ENCODE measurements around the gene LRRC27. TPM values are rescaled to one million over a fixed set of nuclear protein-coding genes. Genes with fewer than 3 reads are reported as not detected.

The LRRC27 gene
- total RNA-seq, 4 donors from 2014 or later, result 3.1 to 5.8 (median 4.4) TPM

DNA sequence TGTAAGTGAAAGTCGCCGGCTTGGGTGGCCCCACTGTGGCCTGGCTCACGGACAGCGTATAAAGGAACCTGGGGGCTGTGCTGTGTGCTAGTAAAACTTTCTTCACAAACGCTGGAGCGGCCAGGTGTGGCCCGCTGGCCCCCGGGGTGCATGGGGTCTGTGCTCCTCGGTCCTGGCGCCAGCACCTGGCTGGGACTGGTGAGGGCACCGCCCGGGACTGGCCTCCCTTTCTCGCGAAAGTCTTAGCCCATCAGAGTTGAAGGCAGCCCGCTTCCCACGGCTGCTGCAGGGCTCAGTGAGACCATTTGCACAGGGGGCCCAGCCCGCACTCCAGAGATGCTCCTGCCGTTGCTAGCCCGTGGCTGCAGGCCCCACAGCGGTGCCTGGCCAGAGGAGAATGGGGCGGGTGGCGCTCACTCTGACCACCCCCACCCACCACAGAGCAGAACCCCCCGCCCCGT is 70.8 kb downstream of the LRRC27 start:
- no CpG with 5 or more reads among the region's 24 CpGs for WGBS, 2 donors (ENCODE audit: low coverage in 1 of 2)
- no peak for TF ChIP-seq POLR2AphosphoS5 (IDR thresholded peaks at IDR 0.05)
- TF ChIP-seq, protein P1, sequence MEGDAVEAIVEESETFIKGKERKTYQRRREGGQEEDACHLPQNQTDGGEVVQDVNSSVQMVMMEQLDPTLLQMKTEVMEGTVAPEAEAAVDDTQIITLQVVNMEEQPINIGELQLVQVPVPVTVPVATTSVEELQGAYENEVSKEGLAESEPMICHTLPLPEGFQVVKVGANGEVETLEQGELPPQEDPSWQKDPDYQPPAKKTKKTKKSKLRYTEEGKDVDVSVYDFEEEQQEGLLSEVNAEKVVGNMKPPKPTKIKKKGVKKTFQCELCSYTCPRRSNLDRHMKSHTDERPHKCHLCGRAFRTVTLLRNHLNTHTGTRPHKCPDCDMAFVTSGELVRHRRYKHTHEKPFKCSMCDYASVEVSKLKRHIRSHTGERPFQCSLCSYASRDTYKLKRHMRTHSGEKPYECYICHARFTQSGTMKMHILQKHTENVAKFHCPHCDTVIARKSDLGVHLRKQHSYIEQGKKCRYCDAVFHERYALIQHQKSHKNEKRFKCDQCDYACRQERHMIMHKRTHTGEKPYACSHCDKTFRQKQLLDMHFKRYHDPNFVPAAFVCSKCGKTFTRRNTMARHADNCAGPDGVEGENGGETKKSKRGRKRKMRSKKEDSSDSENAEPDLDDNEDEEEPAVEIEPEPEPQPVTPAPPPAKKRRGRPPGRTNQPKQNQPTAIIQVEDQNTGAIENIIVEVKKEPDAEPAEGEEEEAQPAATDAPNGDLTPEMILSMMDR (IDR thresholded peaks at IDR 0.05), result no peak
- no peak for TF ChIP-seq EP300 (IDR thresholded peaks at IDR 0.05)
- TF ChIP-seq POLR2A (IDR thresholded peaks at IDR 0.05), result no peak
- Histone ChIP-seq H3K4me1 (peaks cover 0 to 69% (median 25%) of the 10 kb centered on the region in 3 donors), H3K4me3 (no peak overlapping the region), H3K27ac (no peak overlapping the region), H3K9me3 (no peaks in the 10 kb centered on the region), H3K27me3 (no peaks in the 10 kb centered on the region), H3K36me3 (peaks cover 0 to 36% of the 10 kb centered on the region in 2 donors)
- no peak for ATAC-seq

DNA sequence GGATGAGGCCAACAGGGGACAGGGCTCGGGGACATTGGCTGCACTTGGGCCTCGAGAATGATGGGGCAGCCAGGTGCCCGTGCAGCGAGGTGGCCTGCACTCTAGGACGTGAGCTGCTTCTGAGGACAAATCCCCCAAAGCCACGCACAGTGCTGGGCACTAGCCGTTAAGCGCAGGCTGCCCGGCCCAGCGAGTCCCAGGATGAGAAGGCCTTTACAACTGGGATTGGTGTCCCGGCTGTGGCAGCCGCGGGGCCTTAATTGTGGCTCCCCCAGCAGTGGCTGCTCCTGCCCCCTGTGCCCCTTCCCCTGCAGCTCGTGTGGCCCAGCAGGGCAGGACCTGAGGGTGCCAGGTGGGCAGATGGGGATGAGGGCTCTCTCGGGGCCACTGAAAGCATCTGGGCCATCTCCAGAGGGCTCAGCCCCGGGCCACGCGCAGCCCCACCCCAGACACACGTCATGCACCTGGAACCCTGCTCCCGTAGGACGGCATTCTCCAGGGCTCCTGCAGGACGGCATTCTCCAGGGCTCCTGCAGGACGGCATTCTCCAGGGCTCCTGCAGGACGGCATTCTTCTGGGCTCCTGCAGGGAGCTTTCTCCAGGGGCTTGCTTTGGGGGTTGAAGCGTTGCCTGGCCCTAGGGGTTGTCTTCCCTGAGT is 71.6 kb downstream of the LRRC27 start:
- TF ChIP-seq POLR2A (IDR thresholded peaks at IDR 0.05) (no peak), EP300 (IDR thresholded peaks at IDR 0.05) (no peak), POLR2AphosphoS5 (IDR thresholded peaks at IDR 0.05) (no peak)
- TF ChIP-seq, protein P1 (IDR thresholded peaks at IDR 0.05), result no peak
- ATAC-seq, result no peak
- Histone ChIP-seq H3K27ac (no peak overlapping the region), H3K27me3 (no peaks in the 10 kb centered on the region), H3K4me1 (peaks cover 0 to 69% (median 23%) of the 10 kb centered on the region in 3 donors), H3K36me3 (peaks cover 0 to 36% of the 10 kb centered on the region in 2 donors), H3K9me3 (no peaks in the 10 kb centered on the region), H3K4me3 (no peak overlapping the region)
- 80 to 100% methylated on average over 1 to 2 of the region's 25 CpGs for WGBS, 2 donors (ENCODE audit: low coverage in 1 of 2)

DNA sequence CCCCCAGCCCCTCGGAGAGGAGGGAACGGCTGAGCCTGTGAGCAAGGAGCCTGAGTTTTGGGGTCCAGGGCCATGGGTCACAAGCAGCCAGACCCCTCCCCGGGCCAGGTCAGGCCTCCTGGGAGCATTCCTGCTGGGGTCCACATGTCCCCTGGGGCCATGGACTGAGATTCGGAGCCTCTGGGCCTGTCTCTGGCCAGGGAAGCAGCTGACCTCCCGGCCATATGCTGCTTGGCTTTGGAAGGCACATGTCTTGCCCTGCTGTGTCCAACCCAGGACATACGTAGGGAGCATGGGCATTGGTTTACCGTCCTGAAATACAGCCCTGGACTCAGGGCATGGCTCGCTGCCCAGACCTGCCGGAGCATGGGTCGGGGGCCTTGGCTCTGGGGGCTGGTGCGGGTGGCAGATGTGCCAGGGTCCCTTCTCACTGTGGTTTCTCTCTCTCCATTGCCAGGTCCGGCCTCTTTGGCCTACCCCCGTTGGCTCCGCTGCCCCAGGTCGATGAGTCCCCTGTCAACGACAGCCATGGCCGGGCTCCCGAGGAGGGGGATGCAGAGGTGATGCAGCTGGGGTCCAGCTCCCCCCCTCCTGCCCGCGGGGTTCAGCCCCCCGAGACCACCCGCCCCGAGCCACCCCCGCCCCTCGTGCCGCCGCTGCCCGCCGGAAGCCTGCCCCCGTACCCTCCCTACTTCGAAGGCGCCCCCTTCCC is 72.3 kb downstream of the LRRC27 start:
- Histone ChIP-seq H3K4me3 (no peak overlapping the region), H3K36me3 (peaks cover 0 to 36% of the 10 kb centered on the region in 2 donors), H3K9me3 (no peaks in the 10 kb centered on the region), H3K27me3 (no peaks in the 10 kb centered on the region), H3K27ac (no peak overlapping the region), H3K4me1 (peaks cover 0 to 69% (median 23%) of the 10 kb centered on the region in 3 donors)
- 80% methylated on average over 1 of the region's 32 CpGs; no CpG with 5 or more reads in 1 of the 2 donors for WGBS, 2 donors (ENCODE audit: low coverage in 1 of 2)
- ATAC-seq, result no peak
- TF ChIP-seq POLR2A (IDR thresholded peaks at IDR 0.05), result no peak
- no peak for TF ChIP-seq EP300 (IDR thresholded peaks at IDR 0.05)
- TF ChIP-seq, protein P1 (IDR thresholded peaks at IDR 0.05), result no peak
- TF ChIP-seq POLR2AphosphoS5 (IDR thresholded peaks at IDR 0.05), result no peak

DNA sequence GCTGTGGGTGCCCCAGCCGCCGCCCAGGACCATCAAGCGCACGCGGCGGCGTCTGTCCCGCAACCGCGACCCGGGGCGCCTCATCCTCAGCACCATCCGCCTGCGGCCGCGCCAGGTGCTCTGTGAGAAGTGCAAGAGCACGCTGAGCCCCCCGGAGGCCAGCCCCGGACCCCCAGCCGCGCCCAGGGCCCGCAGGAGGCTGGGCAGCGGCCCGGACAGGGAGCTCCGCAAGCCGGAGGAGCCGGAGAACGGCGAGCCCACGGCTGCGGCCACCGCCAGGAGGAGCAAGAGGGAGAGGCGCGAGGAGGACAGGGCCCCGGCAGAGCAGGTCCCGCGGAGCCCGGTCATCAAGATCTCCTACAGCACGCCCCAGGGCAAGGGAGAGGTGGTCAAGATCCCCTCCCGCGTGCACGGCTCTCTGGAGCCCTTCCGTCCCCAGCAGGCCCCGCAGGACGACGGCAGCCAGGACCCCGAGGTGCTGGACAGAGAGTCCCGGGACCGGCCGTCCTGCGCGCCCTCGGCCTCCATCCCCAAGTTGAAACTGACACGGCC is 73.0 kb downstream of the LRRC27 start:
- peaks cover 0 to 36% of the 10 kb centered on the region in 2 donors for H3K36me3 ChIP-seq
- H3K4me1 ChIP-seq, result peaks cover 0 to 68% (median 20%) of the 10 kb centered on the region in 3 donors
- H3K27ac ChIP-seq, result no peak overlapping the region
- TF ChIP-seq, protein P1 (IDR thresholded peaks at IDR 0.05), result no peak
- no peaks in the 10 kb centered on the region for H3K27me3 ChIP-seq
- H3K9me3 ChIP-seq, result no peaks in the 10 kb centered on the region
- no peak overlapping the region for H3K4me3 ChIP-seq
- no peak for ATAC-seq
- 96% methylated on average over 5 of the region's 54 CpGs; no CpG with 5 or more reads in 1 of the 2 donors for WGBS, 2 donors (ENCODE audit: low coverage in 1 of 2)
